Articular chondrocyte of knee joint (primary cell): ENCODE results near the gene DEFB127. TPM values are rescaled to one million over a fixed set of nuclear protein-coding genes. Genes with fewer than 3 reads are reported as not detected.

Experiments used
- total RNA-seq: library from RNA; depleted of rRNA; stranded (reverse); fragments of >200 nt; gene quantifications from 2 replicates; pipeline ENCODE4 v1.2.3, GENCODE V29; 2012

DEFB127 gene
- not detected in 2 replicates for total RNA-seq

GRCh38 chr20:157154-157553, at the start of gene DEFB127:
Gene DEFB127 (plus strand): TSS chr20:157454. CDS start chr20:157545, 91 bp downstream.

GRCh38 chr20:142290-142689, 15.0 kb upstream of the DEFB127 start, which contains the start of gene DEFB126:
Gene DEFB126 (plus strand): TSS chr20:142590. CDS start chr20:142629, 39 bp downstream.

GRCh38 chr20:189611-190010, 32.4 kb downstream of the DEFB127 start, which contains the start of gene DEFB128:
Gene DEFB128 (minus strand): TSS chr20:189711. CDS start chr20:189623, 88 bp downstream.

Other genes with a start within 250 kb of the DEFB127 start
- not detected in 2 replicates for gene DEFB125, start 69.8 kb upstream of the DEFB127 start, total RNA-seq
- not detected in 2 replicates for gene DEFB126, start 14.9 kb upstream of the DEFB127 start, total RNA-seq
- gene DEFB128, start 32.3 kb downstream of the DEFB127 start, total RNA-seq, result not detected in 2 replicates
- not detected in 2 replicates for gene DEFB129, start 69.8 kb downstream of the DEFB127 start, total RNA-seq
- not detected in 2 replicates for gene DEFB132, start 100.3 kb downstream of the DEFB127 start, total RNA-seq
- gene C20orf96, start 133.3 kb downstream of the DEFB127 start, total RNA-seq, result 0.65 and 1.2 TPM in 2 replicates
- 6.8 and 10.6 TPM in 2 replicates for gene ZCCHC3, start 140.1 kb downstream of the DEFB127 start, total RNA-seq
- 3.4 and 4.8 TPM in 2 replicates for gene SOX12, start 168.1 kb downstream of the DEFB127 start, total RNA-seq
- 26.7 and 51.0 TPM in 2 replicates for gene NRSN2, start 189.7 kb downstream of the DEFB127 start, total RNA-seq
- gene TRIB3, start 223.3 kb downstream of the DEFB127 start, total RNA-seq, result 16.3 and 18.1 TPM in 2 replicates